Endothelial cell of umbilical vein (primary cell): Measurements from ENCODE around the gene ITPRIPL2. TPM values are rescaled to one million over a fixed set of nuclear protein-coding genes. Genes with fewer than 3 reads are reported as not detected.

Experiments
- BruUV-seq: library from RNA; stranded (reverse); fragments of 400-500 nt; replicated peaks from 2 replicates; lab custom pipeline; 2021; lab: Mats Ljungman, UMichigan
- CTCF ChIA-PET: fragments of 300-600, 350-600 bp; sonication (Branson Sonifier 250); formaldehyde crosslinking; loops from one replicate; lab custom pipeline; 2021; ENCODE audit warnings: antibody characterized with exemption, inconsistent platforms; lab: Charles Lee
- POLR2A ChIA-PET: fragments of 300-600, 350-600 bp; sonication (Branson Sonifier 250); formaldehyde crosslinking; loops from one replicate; lab custom pipeline; 2021; ENCODE audit warnings: antibody characterized with exemption, inconsistent platforms; lab: Charles Lee
- DNase-seq: peaks from one replicate; pipeline ENCODE4 v3.0.0-alpha.2; 2011; ENCODE audit warnings: low read depth, low spot score
- FAIRE-seq: peaks from 2 replicates; lab custom pipeline; 2011; peaks lifted over from hg19 to GRCh38; lab: Jason Lieb, UNC
- H2AFZ ChIP-seq: 2 replicates; pipeline ENCODE4 v1.6.0; 2012; ENCODE audit warnings: low read depth, low read length, control low read depth, inconsistent platforms
- H3K27ac ChIP-seq: 2 replicates; pipeline ENCODE4 v1.5.1; 2011; ENCODE audit warnings: low read depth, mild to moderate bottlenecking, control low read depth, low read length, moderate library complexity; ENCODE audit not compliant: insufficient read depth
- H3K27me3 ChIP-seq, 2 experiments: 2 replicates each; pipeline versions ENCODE4 v1.6.0 to v1.6.1; 2011; ENCODE audit warnings: low read length in 2 of 2, mixed read lengths in 1 of 2; ENCODE audit not compliant: control insufficient read depth in 2 of 2, insufficient read depth in 2 of 2
- H3K36me3 ChIP-seq, 2 experiments: 2 replicates in 1 of 2; 3 replicates in 1 of 2; pipeline ENCODE4 v1.5.1; 2011; ENCODE audit warnings: low read length in 2 of 2, mild to moderate bottlenecking in 1 of 2, moderate library complexity in 1 of 2; ENCODE audit not compliant: control insufficient read depth in 2 of 2, insufficient read depth in 2 of 2; ENCODE audit errors: extremely low read depth in 1 of 2
- H3K4me1 ChIP-seq: 3 replicates; pipeline ENCODE4 v1.5.1; 2011; ENCODE audit warnings: mild to moderate bottlenecking, low read length; ENCODE audit not compliant: control insufficient read depth, insufficient read depth; ENCODE audit errors: extremely low read depth
- H3K4me2 ChIP-seq: 2 replicates; pipeline ENCODE4 v1.6.1; 2011; ENCODE audit warnings: low read length, control low read depth, mixed read lengths; ENCODE audit not compliant: insufficient read depth
- H3K4me3 ChIP-seq, 3 experiments: fragments of 200-600 bp in 1 of 3; sonication (generic), shearing (Covaris generic) in 1 of 3; replicated peaks in 1 of 3; 2 replicates each; pipeline ENCODE4 v1.5.1; 2011 to 2016; ENCODE audit warnings: control low read depth in 3 of 3, low read length in 3 of 3, mild to moderate bottlenecking in 2 of 3, inconsistent platforms in 1 of 3, low read depth in 1 of 3, moderate library complexity in 1 of 3; ENCODE audit not compliant: insufficient read depth in 1 of 3
- H3K79me2 ChIP-seq: 2 replicates; pipeline ENCODE4 v1.6.0; 2012; ENCODE audit warnings: low read length, inconsistent platforms; ENCODE audit not compliant: control insufficient read depth, insufficient read depth
- H3K9ac ChIP-seq: replicated peaks from 2 replicates; pipeline ENCODE3; 2011; ENCODE audit warnings: low read length, control low read depth; ENCODE audit not compliant: insufficient read depth; ENCODE audit errors: extremely low read depth
- H3K9me1 ChIP-seq: replicated peaks from 3 replicates; pipeline ENCODE4 v1.6.0; 2011; ENCODE audit warnings: mild to moderate bottlenecking, low read length; ENCODE audit not compliant: control insufficient read depth, insufficient read depth; ENCODE audit errors: extremely low read depth
- H3K9me3 ChIP-seq: replicated peaks from 2 replicates; pipeline ENCODE4 v1.5.1; 2012; ENCODE audit warnings: low read length, inconsistent platforms; ENCODE audit not compliant: control insufficient read depth, insufficient read depth
- H4K20me1 ChIP-seq: replicated peaks from 2 replicates; pipeline ENCODE3; 2011; ENCODE audit warnings: mild to moderate bottlenecking, low read length; ENCODE audit not compliant: control insufficient read depth, insufficient read depth; ENCODE audit errors: extremely low read depth
- CTCF ChIP-seq, 2 donors: IDR thresholded peaks; 1 replicate in 1 of 2; 2 replicates in 1 of 2; pipeline ENCODE4 v1.5.1; 2011; ENCODE audit warnings: low read length in 2 of 2, mild to moderate bottlenecking in 2 of 2, moderate library complexity in 2 of 2, control low read depth in 1 of 2, inconsistent platforms in 1 of 2, low read depth in 1 of 2; ENCODE audit not compliant: insufficient read depth in 1 of 2; ENCODE audit errors: extremely low read depth in 1 of 2
- EZH2 ChIP-seq: IDR thresholded peaks from 2 replicates; pipeline ENCODE4 v1.6.1; 2012; ENCODE audit warnings: borderline replicate concordance, low read depth, mild to moderate bottlenecking, moderate library complexity, low read length, inconsistent platforms; ENCODE audit not compliant: severe bottlenecking
- FOS ChIP-seq: IDR thresholded peaks from 2 replicates; pipeline ENCODE4 v1.6.1; 2011; ENCODE audit warnings: mild to moderate bottlenecking, low read length, moderate library complexity, borderline replicate concordance; ENCODE audit not compliant: insufficient read depth
- GATA2 ChIP-seq: IDR thresholded peaks from 2 replicates; pipeline ENCODE4 v1.7.0; 2011; ENCODE audit warnings: low read depth, mild to moderate bottlenecking, moderate library complexity, mixed read lengths, low read length; ENCODE audit not compliant: insufficient read length, insufficient read depth
- JUN ChIP-seq: IDR thresholded peaks from 2 replicates; pipeline ENCODE4 v1.6.1; 2011; ENCODE audit warnings: borderline replicate concordance, low read depth; ENCODE audit not compliant: insufficient read length, insufficient read depth
- MAX ChIP-seq: IDR thresholded peaks from 2 replicates; pipeline ENCODE4 v1.6.1; 2011; ENCODE audit not compliant: insufficient read depth, insufficient read length
- MYC ChIP-seq: IDR thresholded peaks from one replicate; pipeline ENCODE4 v1.6.1; 2011; ENCODE audit warnings: mild to moderate bottlenecking, low read depth, low read length
- POLR2A ChIP-seq: IDR thresholded peaks from 2 replicates; pipeline ENCODE4 v1.6.1; 2012; ENCODE audit warnings: low read depth, mild to moderate bottlenecking, control low read depth, low read length
- POLR2AphosphoS5 ChIP-seq: IDR thresholded peaks from 2 replicates; pipeline ENCODE4 v1.6.1; 2012; ENCODE audit warnings: low read depth, mild to moderate bottlenecking, control low read depth, low read length, moderate library complexity; ENCODE audit not compliant: insufficient read depth
- dilution Hi-C: fragments of 300-500 bp; cut with MboI; formaldehyde crosslinking; loops from one replicate; pipeline ENCODE4 v1.15.0; 2019; ENCODE audit warnings: low sequenced_read_pairs; ENCODE audit not compliant: extremely low pct_ligation_motif_present
- intact Hi-C: fragments of 100-400 bp; cut with micrococcal nuclease; formaldehyde crosslinking; loops from one replicate; pipeline ENCODE4 v1.10.0; 2022
- polyA plus RNA-seq, 4 experiments: library from polyadenylated mRNA; depleted of rRNA in 3 of 4; stranded (reverse) in 3 of 4; unstranded in 1 of 4; fragments of >200 nt; gene quantifications; 2 replicates each; pipeline versions ENCODE4 v1.2.1 to v1.2.3, GENCODE V29; 2011 to 2012; ENCODE audit warnings: missing spikeins in 1 of 4
- total RNA-seq: library from RNA; stranded (reverse); gene quantifications from 2 replicates; pipeline ENCODE4 v1.2.3, GENCODE V29; 2021

ITPRIPL2 gene
- total and polyA plus RNA-seq, 2 donors (not counting 3 experiments of a cell fraction or from before 2014, with no cell fraction given) = 10.9 to 40.8 TPM

- no peaks in the 10 kb centered on the region for H3K9me1 ChIP-seq
- no TSS peak for BruUV-seq
- H3K4me1 ChIP-seq = peaks cover 4% of the 10 kb centered on the region
- POLR2A ChIA-PET = no interaction called here
- FAIRE-seq (no peak), DNase-seq (no peak)
- H3K9ac ChIP-seq = no peak overlapping the region
- no peak overlapping the region for H3K27ac ChIP-seq
- CTCF ChIA-PET = no interaction called here
- H4K20me1 ChIP-seq = no peaks in the 10 kb centered on the region
- H2AFZ ChIP-seq = no peak overlapping the region
- no peaks in the 10 kb centered on the region for H3K9me3 ChIP-seq
- no peak for TF ChIP-seq MAX
- H3K4me3 ChIP-seq = no peak overlapping the region
- H3K36me3 ChIP-seq = no peaks in the 10 kb centered on the region
- no peaks in the 10 kb centered on the region for H3K27me3 ChIP-seq
- dilution Hi-C loops (no loop called here), intact Hi-C loops (no loop called here)
- no peaks in the 10 kb centered on the region for H3K79me2 ChIP-seq
- no peak overlapping the region for H3K4me2 ChIP-seq
These were observed 15.6 kb upstream of the ITPRIPL2 start for GRCh38 chr16:19098173-19098572.

GRCh38 chr16:19102187-19102872 is 11.4 kb upstream of the ITPRIPL2 start:
- no peak overlapping the region for H3K4me3 ChIP-seq
- no peaks in the 10 kb centered on the region for H3K9me1 ChIP-seq
- no peak overlapping the region for H3K27ac ChIP-seq
- CTCF ChIA-PET = interaction anchor here (0.6 kb wide), 1 partner anchor 1283 kb away, joined by 3 read pairs; no protein-coding TSS in a partner anchor
- DNase-seq (no peak), FAIRE-seq (no peak)
- BruUV-seq = no TSS peak
- no peak overlapping the region for H2AFZ ChIP-seq
- no peaks in the 10 kb centered on the region for H3K9me3 ChIP-seq
- H3K9ac ChIP-seq = no peak overlapping the region
- intact Hi-C loops = no loop called here
- TF ChIP-seq POLR2AphosphoS5 (no peak), MAX (no peak), EZH2 (no peak), FOS (no peak), JUN (no peak), GATA2 (no peak), POLR2A (no peak), CTCF (IDR thresholded peaks at IDR 0.05; ENCODE audit: extremely low read depth in 1 of 2, insufficient read depth in 1 of 2, low read depth in 1 of 2, low read length in 2 of 2) (no peak), MYC (no peak)
- no peaks in the 10 kb centered on the region for H3K36me3 ChIP-seq
- POLR2A ChIA-PET = no interaction called here
- H3K4me1 ChIP-seq = peaks cover 1% of the 10 kb centered on the region
- H4K20me1 ChIP-seq = no peaks in the 10 kb centered on the region
- H3K79me2 ChIP-seq = no peaks in the 10 kb centered on the region
- no peaks in the 10 kb centered on the region for H3K27me3 ChIP-seq
- dilution Hi-C loops = loop anchor here (25.0 kb wide), 1 partner anchor 315 kb away; the partner anchor contains the start of gene RPS15A
- no peak overlapping the region for H3K4me2 ChIP-seq
